ENCODE results near the gene TTC23L.

The TTC23L gene

DNA sequence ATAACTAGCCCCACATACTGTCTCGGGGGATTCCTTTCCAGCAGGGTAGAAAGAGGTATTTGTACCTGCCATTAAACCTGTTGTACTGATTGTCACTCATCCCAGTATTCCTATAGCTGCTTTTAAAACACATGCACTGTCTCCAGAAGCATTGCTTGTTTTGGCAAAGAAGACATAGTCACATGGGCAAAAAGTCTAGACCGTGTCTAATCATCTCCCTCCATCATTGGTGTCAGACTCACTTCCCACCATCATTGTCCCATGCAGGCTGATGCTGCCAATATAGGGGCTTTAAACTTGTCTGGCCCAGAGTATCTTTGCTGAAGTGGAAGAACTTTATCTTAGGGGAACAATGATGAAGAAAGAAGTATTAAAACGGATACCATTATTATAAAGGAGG is 103.0 kb downstream of the TTC23L start:
- no peak overlapping the region for H3K4me3 ChIP-seq (ENCODE audit: low read length)
- DNase-seq (ENCODE audit: low read depth, low spot score): no peak

DNA sequence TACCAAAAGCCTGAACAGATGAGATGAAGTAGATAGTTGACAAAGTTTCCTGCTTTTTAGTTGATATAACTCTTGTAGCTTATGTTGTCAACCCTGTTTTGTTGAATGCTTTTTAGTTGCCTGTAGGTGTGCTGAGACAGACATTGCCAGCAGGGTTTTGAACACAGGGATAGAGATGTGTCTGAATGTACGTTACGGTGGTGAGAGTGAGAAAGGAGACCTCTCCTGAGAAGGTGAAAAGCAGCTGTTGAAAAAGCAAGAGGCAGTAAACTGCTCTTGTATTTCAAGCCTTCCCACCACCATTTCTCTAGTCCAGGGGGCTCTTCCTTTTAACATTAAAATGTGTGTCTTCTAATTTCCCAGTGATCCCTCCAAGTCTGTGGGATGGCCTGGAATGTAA is 105.1 kb downstream of the TTC23L start:
- no peak overlapping the region for H3K4me3 ChIP-seq (ENCODE audit: low read length)

DNA sequence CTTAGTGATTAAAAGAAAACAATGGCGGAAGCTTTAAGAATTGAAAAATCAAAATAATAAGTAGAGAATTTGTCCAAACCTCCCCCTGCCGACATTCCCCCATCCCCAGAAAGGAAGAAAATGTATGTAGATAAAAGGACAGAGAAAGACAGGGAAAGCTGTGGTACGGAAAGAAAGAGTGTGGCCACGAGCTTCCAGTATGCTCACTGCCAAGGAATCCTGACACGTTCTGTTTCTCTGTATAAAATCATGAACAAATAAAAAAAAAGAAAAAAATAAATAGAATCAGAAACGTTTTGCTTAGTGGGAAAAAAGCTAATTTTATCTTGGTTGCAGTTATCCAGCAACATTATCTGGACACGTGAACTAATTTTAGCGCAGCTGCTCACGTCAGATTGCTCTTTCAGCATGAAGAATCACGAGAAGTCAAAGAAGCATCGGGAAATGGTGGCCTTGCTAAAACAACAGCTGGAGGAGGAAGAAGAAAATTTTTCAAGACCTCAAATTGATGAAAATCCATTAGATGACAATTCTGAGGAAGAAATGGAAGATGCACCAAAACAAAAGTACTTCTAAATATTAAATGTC is 105.6 kb downstream of the TTC23L start:
- H3K4me3 ChIP-seq (ENCODE audit: low read length): no peak overlapping the region
- no peak for DNase-seq (ENCODE audit: low read depth, low spot score)

More for the DNA sequence above, 105.1 kb downstream of the TTC23L start:
- no peak for DNase-seq (ENCODE audit: low read depth, low spot score)
